GM12878 (cell line): ENCODE measurements around the gene UBE2G2. TPM values are rescaled to one million over a fixed set of nuclear protein-coding genes. Genes with fewer than 3 reads are reported as not detected.

ENCODE experiments used
- BACH1 ChIP-seq: fragments of 450-650 bp; IDR thresholded peaks from 2 replicates; pipeline ENCODE4 v1.6.1; 2017; ENCODE audit warnings: mild to moderate bottlenecking, borderline replicate concordance
- BRCA1 ChIP-seq: IDR thresholded peaks from 2 replicates; pipeline ENCODE4 v1.6.1; 2011; ENCODE audit warnings: low read depth, low read length, improper control_type of control experiment
- MXI1 ChIP-seq: fragments of 150-350 bp; IDR thresholded peaks from 2 replicates; pipeline ENCODE4 v1.6.1; 2011; ENCODE audit warnings: low read depth, mild to moderate bottlenecking, inconsistent platforms, low read length, improper control_type of control experiment
- PRDM15 ChIP-seq: fragments of 450-650 bp; formaldehyde crosslinking; IDR thresholded peaks from 2 replicates; pipeline ENCODE4 v1.4.0; 2020; ENCODE audit warnings: mild to moderate bottlenecking, moderate library complexity
- RBBP5 ChIP-seq: fragments of 200-600 bp; sonication (generic); conservative IDR thresholded peaks from 2 replicates; pipeline ENCODE4 v1.6.1; 2016
- polyA plus RNA-seq, 11 experiments: library from polyadenylated mRNA; depleted of rRNA in 4 of 11; unstranded in 6 of 11; stranded (reverse) in 5 of 11; fragments of >200 nt; fragmentation: Nextera tagmentation in 4 of 11; fragmentation: Illumina TruSeq in 1 of 11; extraction: Ambion mirVana in 4 of 11; extraction: Trizol in 1 of 11; gene quantifications; 1 replicate in 1 of 11; 2 replicates in 10 of 11; pipeline versions ENCODE4 v1.2.1 to v1.2.3, GENCODE V29; 2011 to 2016; ENCODE audit warnings: inconsistent platforms in 2 of 11, missing spikeins in 2 of 11, low read depth in 1 of 11
- total RNA-seq, 4 experiments: library from RNA; depleted of rRNA in 3 of 4; stranded (reverse); fragments of >200 nt in 3 of 4; fragmentation: Illumina TruSeq in 1 of 4; extraction: Trizol in 1 of 4; gene quantifications; 2 replicates each; pipeline versions ENCODE4 v1.2.1 to v1.2.3, GENCODE V29; 2013 to 2021
- TF ChIP-seq, protein P1 (sequence below): fragments of 450-650 bp; formaldehyde crosslinking; IDR thresholded peaks from 2 replicates; pipeline ENCODE4 v1.4.0; 2022; ENCODE audit warnings: mild to moderate bottlenecking, moderate library complexity

Gene UBE2G2
- total and polyA plus RNA-seq, 10 of the 15 experiments (the other 5 are each of a cell fraction or from before 2014, with no cell fraction given): 27.0 to 139 (median 75.9) TPM

DNA sequence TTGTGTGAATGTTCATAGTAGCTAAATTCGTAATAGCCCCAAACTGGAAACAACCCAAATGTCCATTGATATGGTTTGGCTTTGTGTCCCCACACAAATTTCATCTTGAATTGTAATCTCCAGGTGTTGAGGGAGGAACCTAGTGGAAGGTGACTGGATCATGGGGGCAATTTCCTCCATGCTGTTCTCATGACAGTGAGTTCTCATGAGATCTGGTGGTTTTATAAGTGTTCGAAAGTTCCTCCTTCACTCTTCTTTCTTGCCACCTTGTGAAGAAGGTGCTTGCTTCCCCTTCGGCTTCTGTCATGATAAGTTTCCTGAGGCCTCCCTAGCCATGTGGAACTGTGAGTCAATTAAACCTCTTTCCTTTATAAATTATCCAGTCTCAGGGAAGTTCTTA, 11.3 kb downstream of the UBE2G2 start (continued):
- TF ChIP-seq, protein P1, sequence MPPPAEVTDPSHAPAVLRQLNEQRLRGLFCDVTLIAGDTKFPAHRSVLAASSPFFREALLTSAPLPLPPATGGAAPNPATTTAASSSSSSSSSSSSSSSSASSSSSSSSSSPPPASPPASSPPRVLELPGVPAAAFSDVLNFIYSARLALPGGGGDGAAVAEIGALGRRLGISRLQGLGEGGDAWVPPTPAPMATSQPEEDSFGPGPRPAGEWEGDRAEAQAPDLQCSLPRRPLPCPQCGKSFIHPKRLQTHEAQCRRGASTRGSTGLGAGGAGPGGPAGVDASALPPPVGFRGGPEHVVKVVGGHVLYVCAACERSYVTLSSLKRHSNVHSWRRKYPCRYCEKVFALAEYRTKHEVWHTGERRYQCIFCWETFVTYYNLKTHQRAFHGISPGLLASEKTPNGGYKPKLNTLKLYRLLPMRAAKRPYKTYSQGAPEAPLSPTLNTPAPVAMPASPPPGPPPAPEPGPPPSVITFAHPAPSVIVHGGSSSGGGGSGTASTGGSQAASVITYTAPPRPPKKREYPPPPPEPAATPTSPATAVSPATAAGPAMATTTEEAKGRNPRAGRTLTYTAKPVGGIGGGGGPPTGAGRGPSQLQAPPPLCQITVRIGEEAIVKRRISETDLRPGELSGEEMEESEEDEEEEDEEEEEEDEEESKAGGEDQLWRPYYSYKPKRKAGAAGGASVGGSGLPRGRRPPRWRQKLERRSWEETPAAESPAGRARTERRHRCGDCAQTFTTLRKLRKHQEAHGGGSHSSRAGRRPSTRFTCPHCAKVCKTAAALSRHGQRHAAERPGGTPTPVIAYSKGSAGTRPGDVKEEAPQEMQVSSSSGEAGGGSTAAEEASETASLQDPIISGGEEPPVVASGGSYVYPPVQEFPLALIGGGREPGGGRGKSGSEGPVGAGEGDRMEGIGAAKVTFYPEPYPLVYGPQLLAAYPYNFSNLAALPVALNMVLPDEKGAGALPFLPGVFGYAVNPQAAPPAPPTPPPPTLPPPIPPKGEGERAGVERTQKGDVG: no peak
- TF ChIP-seq BRCA1 (no peak), RBBP5 (no peak), PRDM15 (no peak), BACH1 (no peak), MXI1 (no peak)
